PC-3 (cell line): Measurements from ENCODE around the gene REXO4. TPM values are rescaled to one million over a fixed set of nuclear protein-coding genes. Genes with fewer than 3 reads are reported as not detected.

Source experiments
- ATAC-seq: fragments of 200-7000 bp; cut with Tn5 transposase; 2 replicates; pipeline ENCODE4 v1.9.1; 2020; ENCODE audit warnings: mild to moderate bottlenecking, moderate library complexity
- BruUV-seq: library from RNA; stranded (reverse); fragments of 400-500 nt; replicated peaks from 2 replicates; lab custom pipeline; 2021; lab: Mats Ljungman, UMichigan
- CTCF ChIA-PET: fragments of 300-600 bp; sonication (Branson Sonifier 250); formaldehyde crosslinking; loops from one replicate; lab custom pipeline; 2022; ENCODE audit warnings: antibody characterized with exemption; lab: Charles Lee
- POLR2A ChIA-PET: fragments of 300-600 bp; sonication (Branson Sonifier 250); formaldehyde crosslinking; loops from one replicate; lab custom pipeline; 2022; ENCODE audit warnings: antibody characterized with exemption; ENCODE audit not compliant: unreplicated experiment; lab: Charles Lee
- DNase-seq: peaks from one replicate; pipeline ENCODE4 v3.0.0-alpha.2; 2015
- H2AFZ ChIP-seq: fragments of 300-600 bp; sonication (generic); 2 replicates; pipeline ENCODE4 v1.6.0; 2016; ENCODE audit warnings: antibody characterized with exemption, low read length
- H3F3A ChIP-seq: fragments of 300-600 bp; sonication (generic); one replicate; pipeline ENCODE4 v1.6.0; 2017; ENCODE audit warnings: antibody characterized with exemption, low read length, control low read depth, mild to moderate bottlenecking; ENCODE audit not compliant: unreplicated experiment
- H3K27ac ChIP-seq: fragments of 300-600 bp; sonication (generic); 2 replicates; pipeline ENCODE4 v1.5.1; 2016; ENCODE audit warnings: mild to moderate bottlenecking, low read length
- H3K27me3 ChIP-seq: fragments of 300-600 bp; sonication (generic); 2 replicates; pipeline ENCODE4 v1.6.1; 2016; ENCODE audit warnings: low read length, mixed read lengths
- H3K36me3 ChIP-seq: fragments of 300-600 bp; sonication (generic); 2 replicates; pipeline ENCODE4 v1.6.1; 2016; ENCODE audit warnings: low read depth, mixed run types, low read length, mixed read lengths
- H3K4me1 ChIP-seq: fragments of 300-600 bp; sonication (generic); 2 replicates; pipeline ENCODE4 v1.5.1; 2016; ENCODE audit warnings: low read length; ENCODE audit not compliant: insufficient read depth
- H3K4me2 ChIP-seq: fragments of 300-600 bp; sonication (generic); 2 replicates; pipeline ENCODE4 v1.6.0; 2016; ENCODE audit warnings: low read length
- H3K4me3 ChIP-seq: fragments of 300-600 bp; sonication (generic); 2 replicates; pipeline ENCODE4 v1.5.1; 2016; ENCODE audit warnings: mild to moderate bottlenecking, low read length, mixed read lengths
- H3K79me2 ChIP-seq: fragments of 300-600 bp; sonication (generic); 2 replicates; pipeline ENCODE4 v1.6.1; 2017; ENCODE audit warnings: low read length, mixed read lengths
- H3K9ac ChIP-seq: fragments of 300-600 bp; sonication (generic); 2 replicates; pipeline ENCODE4 v1.6.0; 2016; ENCODE audit warnings: mild to moderate bottlenecking, low read length
- H3K9me2 ChIP-seq: fragments of 300-600 bp; sonication (generic); replicated peaks from 2 replicates; pipeline ENCODE4 v1.6.1; 2016; ENCODE audit warnings: mixed run types, low read length, mixed read lengths
- H3K9me3 ChIP-seq: fragments of 300-600 bp; sonication (generic); 2 replicates; pipeline ENCODE4 v1.6.1; 2016; ENCODE audit warnings: low read length, mixed read lengths
- H4K20me1 ChIP-seq: fragments of 300-600 bp; sonication (generic); 2 replicates; pipeline ENCODE4 v1.6.1; 2016; ENCODE audit warnings: low read length, mixed read lengths
- EZH2 ChIP-seq: fragments of 300-600 bp; sonication (generic); IDR thresholded peaks from one replicate; pipeline ENCODE4 v1.6.1; 2017; ENCODE audit warnings: antibody characterized with exemption, mild to moderate bottlenecking, low read length; ENCODE audit not compliant: unreplicated experiment
- EZH2phosphoT487 ChIP-seq: fragments of 300-600 bp; sonication (generic); IDR thresholded peaks from 2 replicates; pipeline ENCODE4 v1.6.1; 2018; ENCODE audit warnings: mild to moderate bottlenecking, antibody characterized with exemption, low read length, borderline replicate concordance
- intact Hi-C: fragments of 100-400 bp; cut with micrococcal nuclease; formaldehyde crosslinking; loops from 2 replicates; pipeline ENCODE4 v1.9.0; 2023
- total RNA-seq: library from RNA; depleted of rRNA; stranded (reverse); fragments of >200 nt; gene quantifications from 2 replicates; pipeline ENCODE4 v1.2.3, GENCODE V29; 2014
- TF ChIP-seq, protein P1 (sequence below): fragments of 300-600 bp; sonication (generic); conservative IDR thresholded peaks from 2 replicates; pipeline ENCODE4 v1.5.1; 2017; ENCODE audit warnings: antibody characterized with exemption, low read depth, mild to moderate bottlenecking, low read length

Gene REXO4
- total RNA-seq, 1 experiment from 2014 or later = 34.1 TPM

- ATAC-seq = no peak
- Histone ChIP-seq H3K4me3 (no peak overlapping the region), H2AFZ (no peak overlapping the region), H3K27me3 (no peaks in the 10 kb centered on the region), H4K20me1 (no peaks in the 10 kb centered on the region), H3K4me1 (no peaks in the 10 kb centered on the region), H3K79me2 (no peaks in the 10 kb centered on the region), H3K9ac (no peak overlapping the region), H3K9me3 (no peaks in the 10 kb centered on the region), H3F3A (no peaks in the 10 kb centered on the region), H3K27ac (no peak overlapping the region), H3K4me2 (no peak overlapping the region), H3K36me3 (no peaks in the 10 kb centered on the region), H3K9me2 (no peaks in the 10 kb centered on the region)
- TF ChIP-seq EZH2 (no peak), EZH2phosphoT487 (no peak)
- TF ChIP-seq, protein P1, sequence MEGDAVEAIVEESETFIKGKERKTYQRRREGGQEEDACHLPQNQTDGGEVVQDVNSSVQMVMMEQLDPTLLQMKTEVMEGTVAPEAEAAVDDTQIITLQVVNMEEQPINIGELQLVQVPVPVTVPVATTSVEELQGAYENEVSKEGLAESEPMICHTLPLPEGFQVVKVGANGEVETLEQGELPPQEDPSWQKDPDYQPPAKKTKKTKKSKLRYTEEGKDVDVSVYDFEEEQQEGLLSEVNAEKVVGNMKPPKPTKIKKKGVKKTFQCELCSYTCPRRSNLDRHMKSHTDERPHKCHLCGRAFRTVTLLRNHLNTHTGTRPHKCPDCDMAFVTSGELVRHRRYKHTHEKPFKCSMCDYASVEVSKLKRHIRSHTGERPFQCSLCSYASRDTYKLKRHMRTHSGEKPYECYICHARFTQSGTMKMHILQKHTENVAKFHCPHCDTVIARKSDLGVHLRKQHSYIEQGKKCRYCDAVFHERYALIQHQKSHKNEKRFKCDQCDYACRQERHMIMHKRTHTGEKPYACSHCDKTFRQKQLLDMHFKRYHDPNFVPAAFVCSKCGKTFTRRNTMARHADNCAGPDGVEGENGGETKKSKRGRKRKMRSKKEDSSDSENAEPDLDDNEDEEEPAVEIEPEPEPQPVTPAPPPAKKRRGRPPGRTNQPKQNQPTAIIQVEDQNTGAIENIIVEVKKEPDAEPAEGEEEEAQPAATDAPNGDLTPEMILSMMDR = no peak
- no TSS peak for BruUV-seq
- ChIA-PET POLR2A (no interaction called here), CTCF (no interaction called here)
- intact Hi-C loops = no loop called here
- no peak for DNase-seq
These were observed 8.2 kb upstream of the REXO4 start for GRCh38 chr9:133426011-133426410.

DNA sequence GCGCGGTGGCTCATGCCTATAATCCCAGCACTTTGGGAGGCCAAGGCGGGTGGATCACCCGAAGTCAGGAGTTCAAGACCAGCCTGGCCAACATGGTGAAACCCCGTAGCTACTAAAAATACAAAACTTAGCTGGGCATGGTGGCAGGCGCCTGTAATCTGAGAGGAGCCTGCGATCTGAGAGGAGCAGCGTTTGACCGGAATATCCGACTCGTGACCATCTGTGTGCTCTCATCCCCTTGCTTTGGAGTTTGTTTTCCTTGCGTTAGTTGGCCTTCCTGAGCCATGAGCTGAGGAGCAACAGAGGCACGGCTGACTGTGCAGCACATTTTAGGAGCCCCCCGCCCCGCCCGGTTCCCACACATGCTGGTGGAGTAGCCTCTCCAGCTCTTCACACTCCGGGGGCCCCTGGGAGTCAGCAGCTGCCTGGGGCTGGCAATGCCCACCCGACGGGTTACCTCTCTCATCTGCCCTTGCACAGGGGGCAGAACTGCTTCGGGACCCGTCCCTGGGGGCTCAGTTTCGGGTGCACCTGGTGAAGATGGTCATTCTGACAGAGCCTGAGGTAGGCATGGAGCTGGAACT, 7.3 kb upstream of the REXO4 start:
- no peak overlapping the region for H3K9ac ChIP-seq
- CTCF ChIA-PET = no interaction called here

DNA sequence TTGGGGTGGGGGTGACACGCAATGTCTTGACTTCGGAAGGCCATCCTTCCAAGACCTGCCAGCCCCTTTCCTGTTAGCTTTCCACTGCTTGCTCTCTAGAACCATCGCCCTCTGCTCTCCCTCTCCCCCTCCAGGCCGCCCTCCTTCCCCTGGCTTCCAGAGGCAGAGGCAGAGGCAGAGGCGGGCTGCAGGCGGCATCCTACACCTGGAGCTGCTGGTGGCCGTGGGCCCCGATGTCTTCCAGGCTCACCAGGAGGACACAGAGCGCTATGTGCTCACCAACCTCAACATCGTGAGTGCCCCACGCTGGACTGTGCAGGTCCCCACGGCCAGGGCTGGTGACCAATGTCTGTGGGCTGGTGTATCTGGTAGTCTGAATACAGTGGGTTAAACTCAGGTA, 6.4 kb upstream of the REXO4 start:
- H3F3A ChIP-seq = no peaks in the 10 kb centered on the region
- no peaks in the 10 kb centered on the region for H4K20me1 ChIP-seq
- TF ChIP-seq EZH2phosphoT487 (no peak), EZH2 (no peak)
- TF ChIP-seq, protein P1 = no peak
- no peak for DNase-seq
- no peak overlapping the region for H3K4me2 ChIP-seq
- no peaks in the 10 kb centered on the region for H3K36me3 ChIP-seq
- no peak overlapping the region for H3K27ac ChIP-seq
- no peaks in the 10 kb centered on the region for H3K27me3 ChIP-seq
- H3K9ac ChIP-seq = no peak overlapping the region
- no peaks in the 10 kb centered on the region for H3K4me1 ChIP-seq
- no peak overlapping the region for H3K4me3 ChIP-seq
- intact Hi-C loops = no loop called here
- ChIA-PET CTCF (no interaction called here), POLR2A (no interaction called here)
- H3K79me2 ChIP-seq = no peaks in the 10 kb centered on the region
- BruUV-seq = no TSS peak
- ATAC-seq = no peak
- no peaks in the 10 kb centered on the region for H3K9me3 ChIP-seq
- no peak overlapping the region for H2AFZ ChIP-seq
- H3K9me2 ChIP-seq = no peaks in the 10 kb centered on the region

More for the DNA sequence above, 7.3 kb upstream of the REXO4 start:
- Histone ChIP-seq H3K9me2 (no peaks in the 10 kb centered on the region), H3K79me2 (no peaks in the 10 kb centered on the region), H3K4me2 (no peak overlapping the region), H3K4me3 (no peak overlapping the region), H3K9me3 (no peaks in the 10 kb centered on the region), H2AFZ (no peak overlapping the region), H3K27ac (no peak overlapping the region), H3F3A (no peaks in the 10 kb centered on the region), H4K20me1 (no peaks in the 10 kb centered on the region), H3K4me1 (no peaks in the 10 kb centered on the region), H3K36me3 (no peaks in the 10 kb centered on the region), H3K27me3 (no peaks in the 10 kb centered on the region)
- POLR2A ChIA-PET = no interaction called here
- no peak for DNase-seq
- no peak for ATAC-seq
- intact Hi-C loops = no loop called here
- no TSS peak for BruUV-seq
- TF ChIP-seq EZH2 = no peak
- TF ChIP-seq EZH2phosphoT487 = no peak
- TF ChIP-seq, protein P1 = no peak
